DND-41 (cell line): ENCODE measurements around the gene NPFFR1.

ENCODE experiments used
- CTCF ChIP-seq: IDR thresholded peaks from 2 replicates; pipeline ENCODE4 v1.5.1; 2012; ENCODE audit warnings: borderline replicate concordance, low read length, moderate library complexity, mild to moderate bottlenecking; ENCODE audit not compliant: poor library complexity, severe bottlenecking; ENCODE audit errors: extremely low read depth
- EZH2 ChIP-seq: IDR thresholded peaks from 3 replicates; pipeline ENCODE4 v1.6.1; 2012; ENCODE audit warnings: borderline replicate concordance, low read depth, mild to moderate bottlenecking, moderate library complexity, low read length, inconsistent platforms; ENCODE audit not compliant: severe bottlenecking

- no peak for TF ChIP-seq CTCF
- no peak for TF ChIP-seq EZH2
These were observed 60.1 kb downstream of the NPFFR1 start for GRCh38 chr10:70223728-70224127.
